HG02571 (cell line): ENCODE measurements around the gene CXCR2.
"Not testable (repeated sequence)": the region's sequence is repeated elsewhere in the genome, so short reads cannot be mapped to it uniquely, and the experiment has no call there.

Source experiments
- ATAC-seq: cut with Tn5 transposase; IDR thresholded peaks from one replicate; pipeline ENCODE4 v1.9.1; 2021; ENCODE audit warnings: mild to moderate bottlenecking, moderate library complexity; ENCODE audit not compliant: unreplicated experiment

Gene CXCR2

GRCh38 chr2:218129458-218130135 lies 3.8 kb downstream of the CXCR2 start:
- no peak for ATAC-seq

DNA sequence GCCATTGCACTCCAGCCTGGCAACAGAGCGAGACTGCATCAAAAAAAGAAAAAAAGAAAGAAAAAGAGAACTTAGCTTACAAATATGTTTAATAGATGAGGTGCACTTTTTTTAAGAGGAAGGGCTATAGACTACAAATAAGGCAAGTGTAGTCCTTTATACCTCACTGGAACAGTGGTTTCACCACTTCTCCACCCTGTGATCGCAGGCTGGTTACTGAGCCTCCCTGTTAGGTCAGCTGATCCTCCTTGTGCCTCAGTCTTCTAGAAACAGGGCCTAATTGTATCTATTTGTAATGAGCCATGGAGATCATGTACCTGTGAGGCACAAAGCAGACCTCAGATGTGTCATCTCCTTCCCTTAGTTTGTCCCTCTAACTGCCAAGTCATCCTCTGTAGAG lies 4.5 kb downstream of the CXCR2 start:
- ATAC-seq = no peak

DNA sequence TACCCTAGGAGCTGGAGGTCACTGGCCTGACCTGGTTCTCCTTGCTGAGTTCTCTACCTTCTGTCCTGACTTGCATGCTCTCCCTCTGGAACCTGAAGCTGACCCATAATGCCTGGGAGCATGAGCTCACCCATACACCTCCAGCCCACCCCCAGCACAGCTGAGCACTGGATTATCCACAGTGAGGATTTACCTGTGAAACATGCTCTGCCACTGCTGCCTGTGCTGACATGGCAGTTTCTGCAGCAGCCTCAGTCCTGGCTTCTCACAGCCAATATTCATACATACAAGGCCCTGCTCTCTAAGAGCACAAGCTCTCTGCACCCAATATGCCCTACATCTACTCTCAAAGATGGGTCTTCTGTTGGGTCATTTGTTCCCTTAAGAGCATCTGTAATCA lies 5.0 kb downstream of the CXCR2 start:
- no peak for ATAC-seq

GRCh38 chr2:218137514-218137913 lies 11.7 kb downstream of the CXCR2 start:
- ATAC-seq = no peak

GRCh38 chr2:218138047-218138446 lies 12.2 kb downstream of the CXCR2 start:
- ATAC-seq = no peak

- no peak for ATAC-seq
These were observed 19.3 kb downstream of the CXCR2 start for GRCh38 chr2:218145124-218145523.

DNA sequence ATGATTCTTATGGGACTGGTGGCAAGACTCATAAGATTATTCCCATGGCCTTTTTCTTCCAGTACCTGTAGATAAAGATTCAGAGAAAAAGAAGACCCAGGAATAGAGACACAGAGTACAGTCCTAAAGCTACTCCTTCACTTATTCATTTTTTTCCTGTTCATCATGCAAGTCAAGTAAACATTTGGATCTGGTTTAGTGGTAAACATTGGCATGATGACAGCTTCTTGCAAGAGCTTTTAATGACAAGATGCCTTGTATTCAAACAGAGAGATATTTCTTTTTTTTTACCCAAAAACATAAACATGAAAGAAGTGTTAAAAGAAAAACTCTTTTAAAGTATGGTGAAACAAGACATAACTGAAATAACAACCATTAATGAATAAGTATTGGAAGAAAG lies 20.2 kb downstream of the CXCR2 start:
- ATAC-seq = no peak

- no peak for ATAC-seq
These were observed 23.3 kb downstream of the CXCR2 start for GRCh38 chr2:218149098-218149497.

DNA sequence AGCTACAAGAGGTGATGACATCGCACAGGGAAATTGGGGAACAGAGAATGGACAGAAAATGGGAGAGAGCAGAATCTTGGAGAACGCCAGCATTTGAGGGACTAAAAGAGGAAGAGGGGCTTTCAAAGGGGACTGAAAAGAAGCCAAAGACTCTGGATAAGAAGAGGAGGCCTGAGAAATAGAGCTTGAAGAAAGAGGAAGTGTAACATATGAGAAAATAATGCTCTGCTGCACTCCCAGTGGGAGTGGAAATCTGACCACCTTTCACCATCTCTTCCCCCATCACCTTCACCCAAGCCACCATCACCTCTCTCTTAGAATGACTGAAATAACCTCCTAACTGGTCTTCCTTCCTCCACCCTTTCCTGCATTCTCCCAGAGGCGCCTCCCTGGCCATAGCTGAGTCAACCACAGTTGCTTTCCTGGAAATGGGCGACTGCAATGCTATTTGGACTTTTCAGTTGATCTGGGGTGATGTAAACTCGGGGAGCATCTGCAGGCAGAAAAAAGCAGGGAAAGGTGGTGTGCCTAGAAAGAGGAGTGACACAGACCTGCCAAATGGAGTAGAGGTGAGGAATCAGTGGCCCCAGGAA lies 24.1 kb downstream of the CXCR2 start:
- no peak for ATAC-seq

DNA sequence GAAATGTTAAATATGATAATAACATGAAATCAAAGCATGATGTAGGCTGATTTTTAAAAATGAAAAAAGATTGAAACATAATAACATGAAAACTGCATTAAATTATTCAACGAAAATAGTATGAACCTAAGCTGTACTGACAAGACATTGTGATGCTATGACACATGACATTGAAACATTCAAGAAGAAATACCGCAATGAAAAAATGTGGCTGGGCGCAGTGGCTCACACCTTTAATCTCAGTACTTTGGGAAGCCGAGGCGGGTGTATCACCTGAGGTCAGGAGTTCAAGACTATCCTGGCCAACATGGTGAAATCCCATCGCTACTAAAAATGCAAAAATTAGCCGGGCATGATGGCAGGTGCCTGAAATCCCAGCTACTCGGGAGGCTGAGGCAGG lies 26.3 kb downstream of the CXCR2 start:
- ATAC-seq = no peak

- no peak for ATAC-seq
These were observed 26.9 kb downstream of the CXCR2 start for GRCh38 chr2:218152777-218153176.

DNA sequence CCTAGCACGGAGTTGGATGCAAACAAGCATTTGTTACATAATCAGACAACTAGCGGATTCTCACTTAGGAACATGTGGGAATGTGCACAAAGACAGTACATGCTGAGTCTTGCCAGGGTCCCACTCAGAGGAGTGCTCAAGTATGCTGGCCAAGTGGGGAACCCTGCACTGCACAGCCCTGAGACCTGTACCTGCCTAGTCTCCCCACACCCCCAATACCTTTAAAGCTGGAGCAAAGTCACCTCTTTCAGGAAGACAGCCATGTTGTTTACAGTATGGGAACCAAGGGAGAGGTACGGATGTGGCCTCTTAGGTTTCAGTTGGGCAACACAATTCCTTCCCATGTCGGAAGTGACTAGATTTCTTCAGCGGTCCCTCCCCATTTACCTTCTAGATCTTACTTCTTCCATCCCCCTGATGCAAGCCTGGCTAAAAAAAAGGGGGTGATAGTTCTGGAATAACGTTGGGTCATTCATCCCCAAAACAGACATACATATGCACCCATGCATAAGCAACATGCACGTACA lies 30.2 kb downstream of the CXCR2 start:
- ATAC-seq = no peak

DNA sequence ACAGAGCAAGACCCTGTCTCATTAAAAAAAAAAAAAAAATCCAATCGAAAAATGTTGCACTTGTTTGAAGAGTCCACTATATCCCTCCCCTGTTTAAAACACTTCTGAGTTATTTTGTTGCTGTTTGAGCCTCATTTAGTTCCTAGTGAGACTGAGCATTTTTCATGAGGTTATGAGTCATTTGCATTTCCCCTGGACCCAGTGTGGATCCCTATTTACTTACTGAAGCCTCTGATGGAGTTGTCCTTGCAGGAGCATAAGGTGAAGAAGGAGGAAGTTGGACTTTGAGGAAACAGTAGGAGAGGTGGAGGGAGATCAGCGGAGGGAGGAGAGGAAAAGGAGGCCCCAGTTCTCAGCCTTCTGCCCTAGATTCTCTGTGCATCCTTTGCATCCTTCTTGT lies 35.8 kb downstream of the CXCR2 start:
- ATAC-seq = no peak

DNA sequence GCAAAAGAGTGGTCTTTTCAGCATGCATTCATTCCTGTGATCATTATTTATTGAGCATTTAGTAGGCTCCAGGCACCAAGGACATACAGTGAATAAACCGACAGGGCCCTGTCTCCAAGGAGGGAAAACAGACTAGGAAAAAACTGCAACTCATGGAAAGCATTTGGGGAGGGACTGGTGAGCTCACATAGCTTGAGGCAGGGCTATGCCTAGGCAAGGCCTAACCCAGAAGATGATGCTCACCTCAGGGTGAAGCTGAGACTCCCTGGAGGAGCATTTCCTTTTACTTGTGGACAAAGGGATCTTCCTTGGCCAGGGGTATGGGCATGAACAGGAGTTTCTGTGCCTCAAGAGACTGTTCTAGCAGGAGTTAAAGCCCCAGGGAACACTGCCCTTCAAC lies 37.0 kb downstream of the CXCR2 start:
- no peak for ATAC-seq

DNA sequence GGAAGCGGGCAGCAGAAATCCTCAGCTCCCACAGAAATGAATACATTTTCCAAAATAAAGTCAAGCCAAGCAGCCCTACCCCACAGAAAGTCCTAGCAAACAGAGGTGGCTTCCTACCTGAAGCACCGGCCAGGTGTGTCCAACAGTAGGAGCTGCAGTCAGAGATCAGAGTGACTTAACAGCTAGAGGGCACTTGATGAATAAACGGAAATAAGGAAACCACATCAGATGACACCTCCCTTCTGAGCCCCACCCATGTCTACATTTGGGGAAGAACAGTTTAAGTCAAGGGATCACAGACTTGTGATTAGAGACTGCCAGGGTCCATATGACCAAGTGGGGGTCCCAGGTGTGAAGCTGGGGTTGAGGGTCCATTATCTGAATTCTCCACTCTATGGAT lies 41.0 kb downstream of the CXCR2 start, which contains the start of gene CXCR1:
CXCR1 (minus strand) TSS at position 172 of the 400 bp plus-strand sequence. CDS start 1,751 bp downstream, outside the sequence.
- no peak for ATAC-seq

DNA sequence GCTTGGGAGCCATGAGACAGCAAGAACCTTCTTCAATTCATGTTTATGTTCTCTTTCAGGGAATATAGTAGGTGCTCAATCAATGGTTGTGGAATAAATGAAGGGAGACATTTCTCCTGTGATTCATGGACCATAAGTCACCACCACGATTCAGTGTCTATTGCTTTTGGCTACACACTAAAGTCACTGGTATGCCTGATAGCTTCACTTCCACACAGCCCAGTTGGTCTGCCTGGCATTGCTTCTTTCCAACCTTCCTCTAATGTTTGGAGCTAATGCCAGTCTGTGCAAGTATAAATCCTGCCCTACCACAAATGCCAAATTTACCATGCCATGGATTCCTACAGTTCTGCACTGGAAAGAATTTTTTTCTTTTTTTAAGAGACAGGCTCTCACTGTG lies 42.2 kb downstream of the CXCR2 start:
- no peak for ATAC-seq

GRCh38 chr2:218168635-218169462 lies 43.0 kb downstream of the CXCR2 start:
- ATAC-seq = no peak

GRCh38 chr2:218169757-218170546 lies 44.1 kb downstream of the CXCR2 start:
- ATAC-seq = no peak

DNA sequence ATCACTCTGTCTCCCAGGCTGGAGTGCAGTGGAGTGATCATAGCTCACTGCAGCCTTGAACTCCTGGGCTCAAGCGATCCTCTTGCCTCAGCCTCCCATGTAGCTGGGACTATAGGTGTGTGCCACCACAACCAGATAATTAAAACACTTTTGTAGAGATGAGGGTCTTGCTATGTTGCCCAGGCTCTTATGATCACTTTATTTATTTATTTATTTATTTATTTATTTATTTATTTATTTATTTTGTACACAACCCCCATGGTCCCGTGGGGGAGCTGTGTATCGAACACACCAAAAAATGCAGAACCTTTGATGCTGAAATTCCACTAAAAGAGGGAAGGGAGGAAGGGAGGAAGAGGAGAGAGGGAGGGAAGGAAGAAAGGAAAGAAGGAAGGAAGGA lies 45.9 kb downstream of the CXCR2 start:
- not testable (repeated sequence) for ATAC-seq

- no peak for ATAC-seq
These were observed 47.0 kb downstream of the CXCR2 start for GRCh38 chr2:218172845-218173244.

GRCh38 chr2:218179782-218180181 lies 54.0 kb downstream of the CXCR2 start:
- no peak for ATAC-seq
